Keratinocyte (primary cell): ENCODE results near the gene TSTD1. TPM values are rescaled to one million over a fixed set of nuclear protein-coding genes. Genes with fewer than 3 reads are reported as not detected.

Experiments
- DNase-seq: peaks from one replicate; pipeline ENCODE4 v3.0.0-alpha.2; 2011; ENCODE audit warnings: low read depth, missing footprints, low spot score
- FAIRE-seq: peaks from 2 replicates; lab custom pipeline; 2011; peaks lifted over from hg19 to GRCh38; lab: Jason Lieb, UNC
- H2AFZ ChIP-seq: 2 replicates; pipeline ENCODE4 v1.6.0; 2012; ENCODE audit warnings: low read length, control low read depth, inconsistent platforms; ENCODE audit not compliant: control insufficient read depth
- H3K27ac ChIP-seq: 2 replicates; pipeline ENCODE4 v1.5.1; 2011; ENCODE audit warnings: low read length; ENCODE audit not compliant: control insufficient read depth, insufficient read depth
- H3K27me3 ChIP-seq: 3 replicates; pipeline ENCODE4 v1.6.0; 2011; ENCODE audit warnings: low read length; ENCODE audit not compliant: control insufficient read depth, insufficient read depth; ENCODE audit errors: extremely low read depth
- H3K36me3 ChIP-seq, 2 experiments: 2 replicates in 1 of 2; 3 replicates in 1 of 2; pipeline ENCODE4 v1.5.1; 2011; ENCODE audit warnings: low read length in 2 of 2, mild to moderate bottlenecking in 1 of 2; ENCODE audit not compliant: control insufficient read depth in 2 of 2, insufficient read depth in 2 of 2; ENCODE audit errors: extremely low read depth in 1 of 2
- H3K4me1 ChIP-seq: 3 replicates; pipeline ENCODE4 v1.5.1; 2011; ENCODE audit warnings: low read length; ENCODE audit not compliant: control insufficient read depth, insufficient read depth; ENCODE audit errors: extremely low read depth
- H3K4me2 ChIP-seq: 3 replicates; pipeline ENCODE4 v1.6.0; 2011; ENCODE audit warnings: low read depth, low read length; ENCODE audit not compliant: control insufficient read depth, insufficient read depth; ENCODE audit errors: extremely low read depth
- H3K4me3 ChIP-seq, 3 experiments: fragments of 200-600 bp in 1 of 3; sonication (generic) in 1 of 3; 2 replicates in 2 of 3; 3 replicates in 1 of 3; pipeline ENCODE4 v1.5.1; 2011 to 2016; ENCODE audit warnings: low read length in 3 of 3, mild to moderate bottlenecking in 3 of 3, control low read depth in 2 of 3, inconsistent platforms in 1 of 3, low read depth in 1 of 3, mixed read lengths in 1 of 3, mixed run types in 1 of 3, moderate library complexity in 1 of 3; ENCODE audit not compliant: control insufficient read depth in 2 of 3, insufficient read depth in 2 of 3; ENCODE audit errors: extremely low read depth in 1 of 3
- H3K79me2 ChIP-seq: 2 replicates; pipeline ENCODE4 v1.6.0; 2012; ENCODE audit warnings: low read length; ENCODE audit not compliant: control insufficient read depth, insufficient read depth
- H3K9ac ChIP-seq: 3 replicates; pipeline ENCODE4 v1.6.0; 2011; ENCODE audit warnings: low read length; ENCODE audit not compliant: control insufficient read depth, insufficient read depth; ENCODE audit errors: extremely low read depth
- H3K9me1 ChIP-seq: 3 replicates; pipeline ENCODE4 v1.6.0; 2011; ENCODE audit warnings: low read length; ENCODE audit not compliant: control insufficient read depth, insufficient read depth; ENCODE audit errors: extremely low read depth
- H3K9me3 ChIP-seq: 2 replicates; pipeline ENCODE4 v1.5.1; 2012; ENCODE audit warnings: low read depth, low read length; ENCODE audit not compliant: control insufficient read depth
- H4K20me1 ChIP-seq: 3 replicates; pipeline ENCODE4 v1.6.0; 2011; ENCODE audit warnings: low read length; ENCODE audit not compliant: control insufficient read depth, insufficient read depth; ENCODE audit errors: extremely low read depth
- EZH2 ChIP-seq: IDR thresholded peaks from one replicate; pipeline ENCODE4 v1.6.1; 2012; ENCODE audit warnings: inconsistent platforms, mild to moderate bottlenecking, low read length, moderate library complexity
- dilution Hi-C: fragments of 300-500 bp; cut with MboI; formaldehyde crosslinking; loops from one replicate; pipeline ENCODE4 v1.7.0; 2020; ENCODE audit warnings: low sequenced_read_pairs; ENCODE audit not compliant: extremely low pct_ligation_motif_present
- polyA plus RNA-seq, 5 experiments: library from polyadenylated mRNA; depleted of rRNA in 3 of 5; stranded (reverse) in 3 of 5; stranded (forward) in 1 of 5; unstranded in 1 of 5; fragments of >200 nt; gene quantifications; 1 replicate in 1 of 5; 2 replicates in 3 of 5; 3 replicates in 1 of 5; pipeline versions ENCODE4 v1.2.1 to v1.2.3, GENCODE V29; 2011 to 2012; ENCODE audit warnings: missing spikeins in 2 of 5, low read depth in 1 of 5, low replicate concordance in 1 of 5
- TF ChIP-seq, protein P1 (sequence below), 3 experiments: IDR thresholded peaks in 1 of 3; conservative IDR thresholded peaks in 1 of 3; optimal IDR thresholded peaks in 1 of 3; 2 replicates in 2 of 3; 3 replicates in 1 of 3; pipeline versions ENCODE3 to v1.5.1; 2011; ENCODE audit warnings: low read length in 3 of 3, mild to moderate bottlenecking in 3 of 3, moderate library complexity in 2 of 3, control low read depth in 1 of 3, inconsistent platforms in 1 of 3; ENCODE audit not compliant: insufficient read depth in 2 of 3; ENCODE audit errors: extremely low read depth in 1 of 3

The TSTD1 gene
- polyA plus RNA-seq, 1 donor (not counting 4 experiments of a cell fraction or from before 2014, with no cell fraction given) = 106 TPM

- Histone ChIP-seq H3K4me1 (peaks cover 12% of the 10 kb centered on the region), H3K36me3 (peaks cover 28 to 33% of the 10 kb centered on the region in 2 experiments), H3K79me2 (peaks cover 45% of the 10 kb centered on the region), H3K9me3 (no peaks in the 10 kb centered on the region), H3K9me1 (peaks cover 2% of the 10 kb centered on the region), H4K20me1 (peaks cover 4% of the 10 kb centered on the region), H3K27ac (no peak overlapping the region), H3K4me2 (no peak overlapping the region), H2AFZ (no peak overlapping the region), H3K4me3 (no peak overlapping the region), H3K27me3 (no peaks in the 10 kb centered on the region), H3K9ac (no peak overlapping the region)
- no peak for FAIRE-seq
- TF ChIP-seq, protein P1, sequence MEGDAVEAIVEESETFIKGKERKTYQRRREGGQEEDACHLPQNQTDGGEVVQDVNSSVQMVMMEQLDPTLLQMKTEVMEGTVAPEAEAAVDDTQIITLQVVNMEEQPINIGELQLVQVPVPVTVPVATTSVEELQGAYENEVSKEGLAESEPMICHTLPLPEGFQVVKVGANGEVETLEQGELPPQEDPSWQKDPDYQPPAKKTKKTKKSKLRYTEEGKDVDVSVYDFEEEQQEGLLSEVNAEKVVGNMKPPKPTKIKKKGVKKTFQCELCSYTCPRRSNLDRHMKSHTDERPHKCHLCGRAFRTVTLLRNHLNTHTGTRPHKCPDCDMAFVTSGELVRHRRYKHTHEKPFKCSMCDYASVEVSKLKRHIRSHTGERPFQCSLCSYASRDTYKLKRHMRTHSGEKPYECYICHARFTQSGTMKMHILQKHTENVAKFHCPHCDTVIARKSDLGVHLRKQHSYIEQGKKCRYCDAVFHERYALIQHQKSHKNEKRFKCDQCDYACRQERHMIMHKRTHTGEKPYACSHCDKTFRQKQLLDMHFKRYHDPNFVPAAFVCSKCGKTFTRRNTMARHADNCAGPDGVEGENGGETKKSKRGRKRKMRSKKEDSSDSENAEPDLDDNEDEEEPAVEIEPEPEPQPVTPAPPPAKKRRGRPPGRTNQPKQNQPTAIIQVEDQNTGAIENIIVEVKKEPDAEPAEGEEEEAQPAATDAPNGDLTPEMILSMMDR (optimal IDR thresholded peaks at IDR 0.05 in 1 of 3, IDR thresholded peaks at IDR 0.05 in 1 of 3, conservative IDR thresholded peaks at IDR 0.05 in 1 of 3; ENCODE audit: extremely low read depth in 1 of 3, insufficient read depth in 2 of 3, low read length in 3 of 3) = no peak
- TF ChIP-seq EZH2 = no peak
- dilution Hi-C loops = no loop called here
- no peak for DNase-seq
Observed at GRCh38 chr1:161001525-161001924, 37.2 kb downstream of the TSTD1 start.

- FAIRE-seq = no peak
- dilution Hi-C loops = no loop called here
- TF ChIP-seq, protein P1 (optimal IDR thresholded peaks at IDR 0.05 in 1 of 3, IDR thresholded peaks at IDR 0.05 in 1 of 3, conservative IDR thresholded peaks at IDR 0.05 in 1 of 3; ENCODE audit: extremely low read depth in 1 of 3, insufficient read depth in 2 of 3, low read length in 3 of 3) = no peak
- no peak for TF ChIP-seq EZH2
Observed at GRCh38 chr1:161000736-161001480, 37.9 kb downstream of the TSTD1 start.

More at GRCh38 chr1:161000736-161001480, 37.9 kb downstream of the TSTD1 start:
- Histone ChIP-seq H3K79me2 (peaks cover 39% of the 10 kb centered on the region), H3K4me2 (no peak overlapping the region), H3K9me1 (no peaks in the 10 kb centered on the region), H3K9ac (no peak overlapping the region), H2AFZ (no peak overlapping the region), H3K27ac (no peak overlapping the region), H3K4me3 (no peak overlapping the region), H3K9me3 (no peaks in the 10 kb centered on the region), H4K20me1 (peaks cover 2% of the 10 kb centered on the region), H3K27me3 (no peaks in the 10 kb centered on the region), H3K4me1 (peaks cover 15% of the 10 kb centered on the region), H3K36me3 (peaks cover 28 to 32% of the 10 kb centered on the region in 2 experiments)
- DNase-seq = no peak
